Cardiac septum (tissue), 1 donor: ENCODE measurements around the gene A2M. TPM values are rescaled to one million over a fixed set of nuclear protein-coding genes. Genes with fewer than 3 reads are reported as not detected.

Experiments used
- DNase-seq: peaks from one replicate; pipeline ENCODE4 v3.0.0-alpha.2; 2020; ENCODE audit warnings: low spot score
- intact Hi-C: fragments of 100-400 bp; cut with DNase I; formaldehyde crosslinking; loops from one replicate; pipeline ENCODE4 v1.14.0; 2022
- total RNA-seq: library from RNA; stranded (reverse); fragmentation: NEBNext Ultra II Directional; extraction: Animal tissue kit (Norgen Biotek cat#: 25700); gene quantifications from one replicate; pipeline ENCODE4 v1.2.1, GENCODE V29; 2021
- donor health status: DM: no; HTN: no; CAD: no.

A2M gene
- total RNA-seq, 1 donor from 2014 or later, result 588 TPM

GRCh38 chr12:9104767-9105423, 10.8 kb downstream of the A2M start:
- intact Hi-C loops, result no loop called here
- DNase-seq, result no peak

GRCh38 chr12:9104087-9104486, 11.6 kb downstream of the A2M start:
- DNase-seq, result no peak
- intact Hi-C loops, result no loop called here

- intact Hi-C loops, result no loop called here
- DNase-seq, result no peak
Measured at GRCh38 chr12:9103050-9103849, 12.5 kb downstream of the A2M start.

- no peak for DNase-seq
- intact Hi-C loops, result no loop called here
Measured at GRCh38 chr12:9101018-9101687, 14.6 kb downstream of the A2M start.

- intact Hi-C loops, result no loop called here
- no peak for DNase-seq
Measured at GRCh38 chr12:9099552-9100190, 16.0 kb downstream of the A2M start.

- intact Hi-C loops, result no loop called here
- DNase-seq, result no peak
Measured at GRCh38 chr12:9098463-9099026, 17.2 kb downstream of the A2M start.

GRCh38 chr12:9098115-9098452, 17.6 kb downstream of the A2M start:
- no peak for DNase-seq
- intact Hi-C loops, result no loop called here

- intact Hi-C loops, result no loop called here
- no peak for DNase-seq
Measured at GRCh38 chr12:9096563-9097176, 19.0 kb downstream of the A2M start.

- intact Hi-C loops, result no loop called here
- DNase-seq, result no peak
Measured at GRCh38 chr12:9095322-9095721, 20.4 kb downstream of the A2M start.

GRCh38 chr12:9094512-9095206, 21.1 kb downstream of the A2M start:
- intact Hi-C loops, result no loop called here
- no peak for DNase-seq

- intact Hi-C loops, result no loop called here
- no peak for DNase-seq
Measured at GRCh38 chr12:9091891-9092598, 23.7 kb downstream of the A2M start.

- no peak for DNase-seq
- intact Hi-C loops, result no loop called here
Measured at GRCh38 chr12:9090220-9090619, 25.5 kb downstream of the A2M start.

- DNase-seq, result no peak
- intact Hi-C loops, result no loop called here
Measured at GRCh38 chr12:9087087-9087835, 28.5 kb downstream of the A2M start.

- no peak for DNase-seq
- intact Hi-C loops, result no loop called here
Measured at GRCh38 chr12:9086087-9086486, 29.6 kb downstream of the A2M start.

- no peak for DNase-seq
- intact Hi-C loops, result no loop called here
Measured at GRCh38 chr12:9084417-9084816, 31.3 kb downstream of the A2M start.

GRCh38 chr12:9083793-9084192, 31.9 kb downstream of the A2M start:
- no peak for DNase-seq
- intact Hi-C loops, result no loop called here

- no peak for DNase-seq
- intact Hi-C loops, result no loop called here
Measured at GRCh38 chr12:9081667-9082427, 33.9 kb downstream of the A2M start.
